Measurements from ENCODE around the gene MRC1.
A peak's percentile ranks its signal among the peaks of the same experiment; 100 is the strongest.
"Not testable (repeated sequence)": the region's sequence is repeated elsewhere in the genome, so short reads cannot be mapped to it uniquely, and the experiment has no call there.

MRC1 gene

DNA sequence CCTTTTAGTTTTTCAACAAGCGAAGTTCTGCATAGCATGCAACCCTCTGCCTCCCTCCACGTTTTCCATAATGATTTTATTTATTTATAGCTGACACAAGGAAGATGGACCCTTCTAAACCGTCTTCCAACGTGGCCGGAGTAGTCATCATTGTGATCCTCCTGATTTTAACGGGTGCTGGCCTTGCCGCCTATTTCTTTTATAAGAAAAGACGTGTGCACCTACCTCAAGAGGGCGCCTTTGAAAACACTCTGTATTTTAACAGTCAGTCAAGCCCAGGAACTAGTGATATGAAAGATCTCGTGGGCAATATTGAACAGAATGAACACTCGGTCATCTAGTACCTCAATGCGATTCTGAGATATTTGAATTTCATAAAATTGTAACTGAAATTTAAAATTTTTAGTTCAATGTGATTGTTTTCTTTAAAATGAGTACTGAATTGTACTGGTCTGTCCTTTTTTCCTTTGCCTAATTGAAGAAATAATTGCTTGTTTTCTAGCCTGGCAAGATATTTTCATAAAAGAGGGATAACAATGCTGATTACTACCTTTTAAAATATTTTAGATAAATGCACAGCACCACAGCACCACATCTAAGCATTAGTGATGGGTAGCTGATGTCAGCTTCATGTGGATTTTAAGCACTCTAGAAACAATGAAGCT is 101.1 kb downstream of the MRC1 start:
- peak; percentile 14 to 63 for DNase-seq

- DNase-seq: no peak
Observed at GRCh38 chr10:17912754-17913153, 103.6 kb downstream of the MRC1 start.

DNA sequence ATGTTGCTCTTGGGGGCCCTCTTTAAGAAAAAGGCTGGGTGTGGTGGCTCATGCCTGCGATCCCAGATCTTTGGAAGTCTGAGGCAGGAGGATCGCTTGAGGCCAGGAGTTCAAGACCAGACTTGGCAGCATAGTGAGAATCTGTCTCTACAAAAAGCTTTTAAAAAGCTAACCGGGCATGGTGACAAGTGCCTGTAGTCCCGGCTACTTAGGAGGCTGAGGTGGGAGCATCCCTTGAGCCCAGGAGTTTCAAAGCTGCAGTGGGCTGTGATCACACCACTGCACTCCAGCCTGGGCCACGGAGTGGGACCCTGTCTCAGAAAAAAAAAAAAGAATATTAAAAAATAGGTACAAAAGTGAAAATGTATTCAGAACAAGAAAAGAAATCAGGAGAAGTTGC is 104.5 kb downstream of the MRC1 start:
- no peak for DNase-seq

DNA sequence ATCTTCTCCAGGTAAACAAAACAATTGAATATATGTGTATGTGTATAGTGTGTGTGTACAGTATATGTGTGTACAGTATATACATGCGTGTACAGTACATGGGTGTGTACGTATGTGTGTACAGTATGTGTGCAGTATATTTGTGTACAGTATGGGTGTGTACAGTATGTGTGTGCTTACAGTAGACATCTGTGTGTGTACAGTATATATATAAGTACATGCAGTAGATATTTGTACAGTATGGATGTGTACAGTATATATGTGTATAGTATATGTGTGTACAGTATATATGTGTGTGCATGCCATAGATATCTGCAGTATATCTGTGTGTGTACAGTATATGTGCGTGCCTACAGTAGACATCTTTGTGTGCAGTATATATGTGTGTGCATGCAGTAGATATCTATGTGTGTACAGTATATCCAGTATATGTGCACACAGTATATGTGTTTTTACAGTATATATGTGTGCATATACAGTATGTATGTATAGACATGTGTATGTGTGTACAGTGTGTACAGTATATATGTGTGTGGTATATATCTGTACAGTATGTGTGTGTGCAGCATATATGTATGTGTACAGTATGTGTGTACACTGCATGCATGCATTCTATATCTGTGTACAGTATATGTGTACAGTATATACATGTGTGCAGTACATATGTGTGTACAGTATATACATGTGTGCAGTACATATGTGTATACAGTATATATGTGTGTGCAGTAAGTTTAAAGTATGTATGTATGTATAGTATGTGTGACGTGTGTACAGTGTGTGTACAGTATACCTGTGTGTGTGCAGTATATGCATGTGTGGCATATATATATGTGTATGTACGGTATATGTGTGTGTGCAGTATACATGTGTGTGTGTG is 105.3 kb downstream of the MRC1 start:
- DNase-seq: no peak

DNA sequence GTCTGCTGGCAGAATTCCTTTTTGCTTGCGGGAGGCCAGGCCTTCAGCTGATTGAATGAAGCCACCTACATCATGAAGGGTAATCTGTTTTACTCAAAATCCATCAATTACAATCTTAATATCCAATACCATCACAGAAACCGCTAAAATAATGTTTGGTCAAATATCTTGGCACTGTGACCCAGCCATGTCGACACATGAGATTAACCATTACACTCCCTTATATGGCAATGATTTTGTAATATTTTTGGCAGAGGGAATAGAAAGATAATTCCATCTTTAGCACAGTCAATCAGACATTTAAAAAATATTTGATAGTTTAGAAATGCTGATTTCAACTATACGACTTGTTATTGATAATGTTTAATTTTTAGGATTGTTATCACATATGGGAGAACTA is 106.0 kb downstream of the MRC1 start:
- no peak for DNase-seq

DNA sequence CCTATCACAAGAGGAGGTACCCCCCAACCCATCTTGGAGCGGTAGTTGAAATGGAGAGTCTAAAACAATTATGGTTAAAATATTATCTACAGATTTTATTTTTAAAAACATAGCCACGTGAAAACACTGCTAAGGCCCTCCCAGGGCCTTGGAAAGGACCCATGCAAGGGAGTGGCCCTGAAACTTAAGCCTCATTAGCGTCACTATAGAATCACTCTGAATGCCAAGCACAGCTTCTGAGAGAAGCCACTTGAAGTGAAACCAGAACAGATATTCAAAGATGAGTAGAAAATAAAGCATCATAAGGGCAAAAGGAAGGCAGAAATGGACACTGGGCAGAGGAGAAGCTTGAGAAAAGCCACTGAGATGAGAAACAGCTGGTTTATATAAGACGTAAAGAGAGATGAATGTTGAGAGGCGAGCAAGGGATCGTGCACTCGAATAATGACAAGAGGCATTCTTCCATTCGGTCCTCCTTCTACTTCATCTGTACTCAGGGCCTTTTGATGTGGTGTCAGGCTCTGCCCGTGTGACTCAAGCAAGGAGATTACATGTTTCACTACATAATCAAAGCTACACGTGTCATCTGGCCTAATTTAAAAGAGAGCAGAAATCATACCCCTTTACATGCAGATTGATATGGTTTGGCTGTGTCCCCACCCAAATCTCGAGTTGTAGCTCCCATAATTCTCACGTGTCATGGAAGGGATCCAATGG is 109.2 kb downstream of the MRC1 start:
- no peak for DNase-seq

- no peak for DNase-seq
Observed at GRCh38 chr10:17921378-17921777, 112.2 kb downstream of the MRC1 start.

DNA sequence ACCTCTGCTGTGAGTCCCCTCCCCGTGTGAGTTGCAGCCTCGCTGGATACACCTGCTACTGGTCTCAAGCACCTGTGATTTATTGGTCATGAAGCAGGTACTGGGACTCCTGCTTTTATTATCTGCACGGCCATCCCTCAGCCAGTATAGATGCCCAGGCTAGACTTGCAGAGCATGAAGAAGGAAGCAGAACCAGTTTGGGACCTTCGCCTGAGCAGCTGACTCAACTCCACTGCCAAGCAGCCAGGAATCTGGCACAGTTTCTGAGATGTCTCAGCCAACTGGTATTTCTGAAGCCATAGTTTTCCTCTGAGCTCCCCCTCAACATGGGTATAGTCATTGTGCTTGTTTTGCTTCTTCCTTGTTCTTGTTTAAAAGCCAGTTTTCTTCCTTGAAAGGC is 114.6 kb downstream of the MRC1 start:
- no peak for DNase-seq

DNA sequence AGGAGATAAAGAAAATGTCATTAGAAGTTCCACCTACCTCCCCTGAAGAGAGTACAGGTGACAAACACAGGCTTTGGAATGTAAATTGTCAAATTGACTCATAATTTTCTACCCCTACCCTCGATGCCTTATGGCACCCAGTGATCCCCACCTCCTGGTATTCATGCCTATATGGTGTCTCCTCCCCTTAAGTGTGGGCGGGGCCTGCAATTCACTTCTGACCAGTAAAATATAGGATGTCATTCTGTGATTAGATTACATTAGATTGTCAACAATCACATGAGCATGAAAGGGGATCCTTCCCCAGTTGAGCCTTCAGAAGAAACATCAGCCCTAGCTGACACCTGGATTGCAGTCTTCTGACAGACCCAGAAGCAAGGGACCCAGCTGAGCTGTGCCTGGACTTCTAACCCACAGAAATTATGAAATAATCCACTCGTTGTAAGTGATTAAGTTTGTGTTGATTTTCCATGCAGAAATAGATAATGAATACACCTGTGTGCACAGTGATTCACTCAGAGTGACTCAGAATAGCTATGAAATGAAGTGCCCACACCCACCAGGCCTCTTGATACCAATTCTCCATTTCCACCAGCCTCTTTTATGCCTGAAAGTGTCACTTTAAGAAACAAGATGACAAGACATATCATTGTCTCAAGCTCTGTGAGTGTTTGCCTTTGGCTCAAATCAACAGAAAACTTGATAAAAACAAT is 134.0 kb downstream of the MRC1 start:
- DNase-seq: no peak

DNA sequence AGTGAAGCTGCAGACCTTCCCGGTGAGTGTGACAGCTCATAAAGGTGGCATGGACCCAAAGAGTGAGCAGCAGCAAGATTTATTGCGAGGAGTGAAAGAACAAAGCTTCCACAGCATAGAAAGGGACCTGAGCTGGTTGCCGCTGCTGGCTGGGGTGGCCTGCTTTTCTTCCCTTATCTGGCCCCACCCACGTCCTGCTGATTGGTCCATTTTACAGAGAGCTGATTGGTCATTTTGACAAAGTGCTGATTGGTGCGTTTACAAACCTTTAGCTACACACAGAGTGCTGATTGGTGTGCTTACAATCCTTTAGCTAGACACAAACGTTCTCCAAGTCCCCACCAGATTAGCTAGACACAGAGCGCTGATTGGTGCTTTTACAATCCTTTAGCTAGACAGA is 141.1 kb downstream of the MRC1 start:
- DNase-seq: not testable (repeated sequence)

- no peak for DNase-seq
Observed at GRCh38 chr10:17950726-17951125, 141.6 kb downstream of the MRC1 start.

DNA sequence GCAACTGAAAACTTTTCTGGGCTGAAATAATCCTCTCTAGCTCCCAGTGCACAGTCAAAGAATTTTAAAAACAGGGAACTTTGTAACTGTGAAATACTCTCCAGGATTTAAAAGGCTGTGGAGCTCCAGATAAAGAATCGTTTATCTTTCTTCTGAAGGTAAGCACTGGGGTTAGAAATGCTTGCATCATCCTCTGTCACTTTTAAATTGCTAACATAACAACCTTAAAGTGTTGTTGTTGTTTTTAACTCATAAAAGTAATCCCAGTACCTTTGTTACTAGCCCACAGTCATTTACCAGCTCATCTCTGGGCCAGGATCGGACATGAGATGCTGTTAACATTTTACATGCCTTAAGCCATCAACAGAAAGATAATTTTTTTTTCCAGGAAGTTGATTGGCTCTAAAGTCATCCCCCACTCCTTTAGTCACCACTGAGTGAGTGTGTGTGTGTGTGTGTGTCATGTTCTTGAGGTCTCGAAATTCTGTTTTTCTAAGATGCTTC is 142.8 kb downstream of the MRC1 start, which contains the start of gene SLC39A12:
Gene SLC39A12, plus strand, starts transcription at position 51 of the 504 bp plus-strand sequence. CDS start 1,359 bp downstream, outside the sequence.
- no peak for DNase-seq

DNA sequence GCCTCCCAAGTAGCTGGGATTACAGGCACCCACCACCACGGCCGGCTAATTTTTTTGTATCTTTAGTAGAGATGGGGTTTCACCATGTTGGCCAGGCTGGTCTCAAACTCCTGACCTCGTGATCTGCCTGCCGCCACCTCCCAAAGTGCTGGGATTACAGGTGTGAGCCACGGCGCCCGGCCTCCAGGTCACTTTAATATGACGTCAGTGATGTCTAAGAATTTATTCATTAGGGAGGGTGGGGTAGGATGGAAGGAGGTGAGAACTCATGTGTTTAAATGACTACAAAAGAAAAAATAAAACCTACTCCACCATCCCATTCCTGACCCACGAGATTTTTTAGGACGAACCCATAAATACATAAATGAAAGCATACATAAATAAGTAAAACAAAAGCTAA is 145.2 kb downstream of the MRC1 start:
- DNase-seq: not testable (repeated sequence)

DNA sequence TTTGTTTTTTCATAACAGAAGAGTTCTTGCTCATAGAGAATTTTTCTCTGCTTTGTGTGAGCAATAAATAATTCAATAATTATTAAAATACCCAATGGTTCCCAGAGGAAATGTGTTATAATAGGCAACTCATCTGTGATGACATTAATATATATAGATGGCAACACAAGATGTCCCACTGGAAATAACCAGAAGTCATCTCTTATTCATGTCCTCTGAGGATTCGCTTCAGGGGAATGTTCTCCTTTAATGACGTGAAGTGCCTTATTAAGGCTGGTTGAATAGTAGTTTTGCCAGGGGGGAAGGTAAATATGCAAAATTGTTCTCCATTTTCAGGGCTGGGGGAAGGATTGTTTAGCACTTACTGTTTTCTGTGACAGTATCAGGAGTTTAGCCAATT is 145.7 kb downstream of the MRC1 start:
- DNase-seq: no peak

GRCh38 chr10:17958049-17958448 is 148.9 kb downstream of the MRC1 start:
- no peak for DNase-seq

DNA sequence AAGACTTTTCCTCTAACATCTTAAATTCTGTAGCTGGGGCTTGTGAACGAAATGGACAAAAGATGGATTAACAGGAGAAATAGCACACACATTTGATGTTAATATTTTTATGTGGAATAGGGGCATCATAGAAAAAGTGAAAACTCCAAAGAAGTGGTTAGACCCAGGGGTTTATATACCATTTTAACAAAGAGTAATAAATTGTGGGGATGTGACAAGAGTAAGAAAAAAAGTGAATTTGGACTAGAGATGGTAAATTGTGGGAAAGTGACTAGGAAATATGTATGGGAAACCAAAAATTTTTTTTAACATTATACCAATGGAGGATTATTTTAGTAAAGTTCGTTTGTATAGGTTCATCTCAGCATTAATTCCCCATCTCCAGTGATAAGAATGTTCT is 150.7 kb downstream of the MRC1 start:
- no peak for DNase-seq

Measured in inflammatory macrophage treated with lipopolysaccharide for 1 hour (primary cell).